MM.1S (cell line): ENCODE measurements around the gene EHBP1.

Experiments
- DNase-seq: peaks from one replicate; pipeline ENCODE4 v3.0.0-alpha.2; 2015
- H2AFZ ChIP-seq: fragments of 300-600 bp; sonication (generic); 2 replicates; pipeline ENCODE4 v1.6.0; 2016; ENCODE audit warnings: antibody characterized with exemption, low read length
- H3F3A ChIP-seq: fragments of 300-600 bp; sonication (generic); 2 replicates; pipeline ENCODE4 v1.6.1; 2016; ENCODE audit warnings: mild to moderate bottlenecking, antibody characterized with exemption, low read length, moderate library complexity, mixed read lengths; ENCODE audit not compliant: insufficient read depth
- H3K27ac ChIP-seq: fragments of 300-600 bp; sonication (generic); 2 replicates; pipeline ENCODE4 v1.5.1; 2016; ENCODE audit warnings: mild to moderate bottlenecking, low read length
- H3K27me3 ChIP-seq: fragments of 300-600 bp; sonication (generic); replicated peaks from 2 replicates; pipeline ENCODE4 v1.6.0; 2016; ENCODE audit warnings: low read length; ENCODE audit not compliant: insufficient read depth
- H3K36me3 ChIP-seq: fragments of 300-600 bp; sonication (generic); replicated peaks from 2 replicates; pipeline ENCODE4 v1.6.1; 2016; ENCODE audit warnings: mild to moderate bottlenecking, low read length, mixed read lengths; ENCODE audit not compliant: insufficient read depth
- H3K4me1 ChIP-seq: fragments of 300-600 bp; sonication (generic); 2 replicates; pipeline ENCODE4 v1.6.1; 2016; ENCODE audit warnings: low read length, mixed read lengths
- H3K4me2 ChIP-seq: fragments of 300-600 bp; sonication (generic); 2 replicates; pipeline ENCODE4 v1.6.0; 2016; ENCODE audit warnings: low read depth, low read length
- H3K4me3 ChIP-seq: fragments of 300-600 bp; sonication (generic); 2 replicates; pipeline ENCODE4 v1.5.1; 2016; ENCODE audit warnings: low read length, mixed read lengths
- H3K79me2 ChIP-seq: fragments of 300-600 bp; sonication (generic); 2 replicates; pipeline ENCODE4 v1.6.1; 2016; ENCODE audit warnings: mixed run types, low read length, mixed read lengths
- H3K9ac ChIP-seq: fragments of 300-600 bp; sonication (generic); 2 replicates; pipeline ENCODE4 v1.6.1; 2016; ENCODE audit warnings: low read length, mixed read lengths
- H3K9me2 ChIP-seq: fragments of 300-600 bp; sonication (generic); replicated peaks from 2 replicates; pipeline ENCODE4 v1.6.1; 2016; ENCODE audit warnings: mild to moderate bottlenecking, low read length, mixed read lengths; ENCODE audit not compliant: insufficient read depth
- H3K9me3 ChIP-seq: fragments of 300-600 bp; sonication (generic); replicated peaks from 2 replicates; pipeline ENCODE4 v1.6.1; 2016; ENCODE audit warnings: mild to moderate bottlenecking, low read length, mixed read lengths; ENCODE audit not compliant: insufficient read depth
- H4K20me1 ChIP-seq: fragments of 300-600 bp; sonication (generic); 2 replicates; pipeline ENCODE4 v1.6.1; 2016; ENCODE audit warnings: mild to moderate bottlenecking, low read length, moderate library complexity, mixed read lengths; ENCODE audit not compliant: insufficient read depth
- CTCF ChIP-seq: fragments of 300-600 bp; sonication (generic); IDR thresholded peaks from 2 replicates; pipeline ENCODE4 v1.5.1; 2016; ENCODE audit warnings: antibody characterized with exemption, low read length, mixed read lengths
- EZH2 ChIP-seq: fragments of 300-600 bp; sonication (generic); optimal IDR thresholded peaks from 2 replicates; pipeline ENCODE3; 2017; ENCODE audit warnings: low read depth, mild to moderate bottlenecking, antibody characterized with exemption, low read length, mixed read lengths
- EZH2phosphoT487 ChIP-seq: fragments of 300-600 bp; sonication (generic); IDR thresholded peaks from 2 replicates; pipeline ENCODE4 v1.6.1; 2018; ENCODE audit warnings: antibody characterized with exemption, low read length

Gene EHBP1

GRCh38 chr2:62971936-62972335 lies 266.4 kb downstream of the EHBP1 start:
- H3K79me2 ChIP-seq = no peaks in the 10 kb centered on the region
- TF ChIP-seq CTCF (no peak), EZH2 (no peak), EZH2phosphoT487 (no peak)
- no peaks in the 10 kb centered on the region for H3F3A ChIP-seq
- H3K27me3 ChIP-seq = no peaks in the 10 kb centered on the region
- no peaks in the 10 kb centered on the region for H3K9me3 ChIP-seq
- no peaks in the 10 kb centered on the region for H3K36me3 ChIP-seq
- no peak overlapping the region for H3K27ac ChIP-seq
- no peak overlapping the region for H3K4me2 ChIP-seq
- no peak overlapping the region for H2AFZ ChIP-seq
- H3K9ac ChIP-seq = no peak overlapping the region
- no peaks in the 10 kb centered on the region for H4K20me1 ChIP-seq
- H3K9me2 ChIP-seq = no peaks in the 10 kb centered on the region
- DNase-seq = no peak
- no peaks in the 10 kb centered on the region for H3K4me1 ChIP-seq
- no peak overlapping the region for H3K4me3 ChIP-seq

GRCh38 chr2:62972601-62973000 lies 267.1 kb downstream of the EHBP1 start:
- no peaks in the 10 kb centered on the region for H3K9me2 ChIP-seq
- H3K36me3 ChIP-seq = no peaks in the 10 kb centered on the region
- no peaks in the 10 kb centered on the region for H4K20me1 ChIP-seq
- no peak overlapping the region for H3K27ac ChIP-seq
- H3K9me3 ChIP-seq = no peaks in the 10 kb centered on the region
- no peak overlapping the region for H2AFZ ChIP-seq
- no peaks in the 10 kb centered on the region for H3K27me3 ChIP-seq
- no peak for DNase-seq
- TF ChIP-seq CTCF (no peak), EZH2phosphoT487 (no peak), EZH2 (no peak)
- H3K4me3 ChIP-seq = no peak overlapping the region
- H3K79me2 ChIP-seq = no peaks in the 10 kb centered on the region
- no peak overlapping the region for H3K9ac ChIP-seq
- H3F3A ChIP-seq = no peaks in the 10 kb centered on the region
- H3K4me1 ChIP-seq = no peaks in the 10 kb centered on the region
- no peak overlapping the region for H3K4me2 ChIP-seq

GRCh38 chr2:62974999-62975398 lies 269.5 kb downstream of the EHBP1 start:
- DNase-seq = no peak
- Histone ChIP-seq H2AFZ (no peak overlapping the region), H3K4me3 (no peak overlapping the region), H3K4me2 (no peak overlapping the region), H3F3A (no peaks in the 10 kb centered on the region), H3K27me3 (no peaks in the 10 kb centered on the region), H3K9me2 (no peaks in the 10 kb centered on the region), H3K9me3 (no peaks in the 10 kb centered on the region), H3K79me2 (no peaks in the 10 kb centered on the region), H3K9ac (no peak overlapping the region), H4K20me1 (no peaks in the 10 kb centered on the region), H3K4me1 (no peaks in the 10 kb centered on the region), H3K27ac (no peak overlapping the region), H3K36me3 (no peaks in the 10 kb centered on the region)
- TF ChIP-seq EZH2phosphoT487 = no peak
- no peak for TF ChIP-seq EZH2
- no peak for TF ChIP-seq CTCF

- Histone ChIP-seq H3K36me3 (no peaks in the 10 kb centered on the region), H3K79me2 (no peaks in the 10 kb centered on the region), H3K27ac (no peak overlapping the region), H3K4me1 (no peaks in the 10 kb centered on the region), H3K9me3 (no peaks in the 10 kb centered on the region; the same call in 1 of the 2 replicates), H3K9ac (no peak overlapping the region), H2AFZ (no peak overlapping the region), H3K4me2 (no peak overlapping the region), H4K20me1 (no peaks in the 10 kb centered on the region), H3K4me3 (no peak overlapping the region), H3K9me2 (no peaks in the 10 kb centered on the region), H3F3A (no peaks in the 10 kb centered on the region), H3K27me3 (no peaks in the 10 kb centered on the region)
- no peak for DNase-seq
- TF ChIP-seq EZH2phosphoT487 (no peak), CTCF (no peak), EZH2 (no peak)
Observed at GRCh38 chr2:62991605-62992004, 286.1 kb downstream of the EHBP1 start.
